WI38 (cell line): ENCODE measurements around the gene LRRC3C.

Source experiments
- H3K4me3 ChIP-seq: 2 replicates; pipeline ENCODE4 v1.5.1; 2011; ENCODE audit warnings: low read depth, mild to moderate bottlenecking, control low read depth, low read length
- CTCF ChIP-seq: IDR thresholded peaks from 2 replicates; pipeline ENCODE4 v1.5.1; 2012; ENCODE audit warnings: low read depth, mild to moderate bottlenecking, control low read depth, low read length

The LRRC3C gene

GRCh38 chr17:39925282-39926134 lies 2.0 kb upstream of the LRRC3C start:
- H3K4me3 ChIP-seq = peak overlapping the region; percentile 84
- no peak for TF ChIP-seq CTCF

- H3K4me3 ChIP-seq = peak overlapping the region; percentile 84
- no peak for TF ChIP-seq CTCF
Measured at GRCh38 chr17:39926135-39926587, 1.4 kb upstream of the LRRC3C start.

GRCh38 chr17:39926588-39927100 lies 888 bp upstream of the LRRC3C start:
- no peak for TF ChIP-seq CTCF
- peak overlapping the region; percentile 84 for H3K4me3 ChIP-seq

- TF ChIP-seq CTCF = no peak
- peak overlapping the region; percentile 84 for H3K4me3 ChIP-seq
Measured at GRCh38 chr17:39927929-39928857, 661 bp downstream of the LRRC3C start.

GRCh38 chr17:39928858-39929645 lies 1.5 kb downstream of the LRRC3C start:
- H3K4me3 ChIP-seq = 0 out of 2 replicates have a peak overlapping the region, but pooled peaks have one; percentile 16
- TF ChIP-seq CTCF = no peak

GRCh38 chr17:39929646-39930407 lies 2.3 kb downstream of the LRRC3C start:
- TF ChIP-seq CTCF = no peak
- H3K4me3 ChIP-seq = no peak overlapping the region
